Measurements from ENCODE around the gene ATP2C2.

The ATP2C2 gene

GRCh38 chr16:84370723-84371552 lies 2.6 kb downstream of the ATP2C2 start:
- no peak for DNase-seq (ENCODE audit: insufficient read length)
- no peak for FAIRE-seq
- TF ChIP-seq POLR2AphosphoS5 (IDR thresholded peaks at IDR 0.05; ENCODE audit: low read depth, low read length) (no peak), TAF1 (IDR thresholded peaks at IDR 0.05; ENCODE audit: borderline replicate concordance, low read depth, low read length) (no peak), POLR2A (IDR thresholded peaks at IDR 0.05; ENCODE audit: low read depth, low read length) (no peak)

- FAIRE-seq (no peak), DNase-seq (ENCODE audit: insufficient read length) (no peak)
- TF ChIP-seq POLR2A (IDR thresholded peaks at IDR 0.05; ENCODE audit: low read depth, low read length), result no peak
- TF ChIP-seq POLR2AphosphoS5 (IDR thresholded peaks at IDR 0.05; ENCODE audit: low read depth, low read length), result no peak
- TF ChIP-seq TAF1 (IDR thresholded peaks at IDR 0.05; ENCODE audit: borderline replicate concordance, low read depth, low read length), result no peak
These were observed 3.2 kb downstream of the ATP2C2 start for GRCh38 chr16:84371553-84371865.

- DNase-seq (ENCODE audit: insufficient read length) (no peak), FAIRE-seq (no peak)
- no peak for TF ChIP-seq POLR2A (IDR thresholded peaks at IDR 0.05; ENCODE audit: low read depth, low read length)
- no peak for TF ChIP-seq POLR2AphosphoS5 (IDR thresholded peaks at IDR 0.05; ENCODE audit: low read depth, low read length)
- no peak for TF ChIP-seq TAF1 (IDR thresholded peaks at IDR 0.05; ENCODE audit: borderline replicate concordance, low read depth, low read length)
These were observed 5.7 kb downstream of the ATP2C2 start for GRCh38 chr16:84373907-84374489.

GRCh38 chr16:84378099-84378498 lies 9.8 kb downstream of the ATP2C2 start:
- no peak for TF ChIP-seq TAF1 (IDR thresholded peaks at IDR 0.05; ENCODE audit: borderline replicate concordance, low read depth, low read length)
- TF ChIP-seq POLR2A (IDR thresholded peaks at IDR 0.05; ENCODE audit: low read depth, low read length), result no peak
- no peak for TF ChIP-seq POLR2AphosphoS5 (IDR thresholded peaks at IDR 0.05; ENCODE audit: low read depth, low read length)
- FAIRE-seq, result no peak
- no peak for DNase-seq (ENCODE audit: insufficient read length)

GRCh38 chr16:84378567-84378966 lies 10.2 kb downstream of the ATP2C2 start:
- TF ChIP-seq POLR2A (IDR thresholded peaks at IDR 0.05; ENCODE audit: low read depth, low read length), result no peak
- TF ChIP-seq TAF1 (IDR thresholded peaks at IDR 0.05; ENCODE audit: borderline replicate concordance, low read depth, low read length), result no peak
- no peak for TF ChIP-seq POLR2AphosphoS5 (IDR thresholded peaks at IDR 0.05; ENCODE audit: low read depth, low read length)
- DNase-seq (ENCODE audit: insufficient read length) (no peak), FAIRE-seq (no peak)

GRCh38 chr16:84379008-84379708 lies 10.8 kb downstream of the ATP2C2 start:
- no peak for FAIRE-seq
- no peak for DNase-seq (ENCODE audit: insufficient read length)
- no peak for TF ChIP-seq POLR2A (IDR thresholded peaks at IDR 0.05; ENCODE audit: low read depth, low read length)
- TF ChIP-seq TAF1 (IDR thresholded peaks at IDR 0.05; ENCODE audit: borderline replicate concordance, low read depth, low read length), result no peak
- TF ChIP-seq POLR2AphosphoS5 (IDR thresholded peaks at IDR 0.05; ENCODE audit: low read depth, low read length), result no peak

- TF ChIP-seq POLR2AphosphoS5 (IDR thresholded peaks at IDR 0.05; ENCODE audit: low read depth, low read length) (no peak), TAF1 (IDR thresholded peaks at IDR 0.05; ENCODE audit: borderline replicate concordance, low read depth, low read length) (no peak), POLR2A (IDR thresholded peaks at IDR 0.05; ENCODE audit: low read depth, low read length) (no peak)
- FAIRE-seq (no peak), DNase-seq (ENCODE audit: insufficient read length) (no peak)
These were observed 11.5 kb downstream of the ATP2C2 start for GRCh38 chr16:84379709-84380362.

GRCh38 chr16:84380405-84380804 lies 12.1 kb downstream of the ATP2C2 start:
- no peak for TF ChIP-seq TAF1 (IDR thresholded peaks at IDR 0.05; ENCODE audit: borderline replicate concordance, low read depth, low read length)
- no peak for TF ChIP-seq POLR2A (IDR thresholded peaks at IDR 0.05; ENCODE audit: low read depth, low read length)
- TF ChIP-seq POLR2AphosphoS5 (IDR thresholded peaks at IDR 0.05; ENCODE audit: low read depth, low read length), result no peak
- no peak for DNase-seq (ENCODE audit: insufficient read length)
- no peak for FAIRE-seq

- no peak for DNase-seq (ENCODE audit: insufficient read length)
- TF ChIP-seq TAF1 (IDR thresholded peaks at IDR 0.05; ENCODE audit: borderline replicate concordance, low read depth, low read length) (no peak), POLR2AphosphoS5 (IDR thresholded peaks at IDR 0.05; ENCODE audit: low read depth, low read length) (no peak), POLR2A (IDR thresholded peaks at IDR 0.05; ENCODE audit: low read depth, low read length) (no peak)
- FAIRE-seq, result no peak
These were observed 14.1 kb downstream of the ATP2C2 start for GRCh38 chr16:84382396-84382795.

GRCh38 chr16:84383106-84383505 lies 14.8 kb downstream of the ATP2C2 start:
- no peak for TF ChIP-seq POLR2A (IDR thresholded peaks at IDR 0.05; ENCODE audit: low read depth, low read length)
- no peak for TF ChIP-seq TAF1 (IDR thresholded peaks at IDR 0.05; ENCODE audit: borderline replicate concordance, low read depth, low read length)
- no peak for TF ChIP-seq POLR2AphosphoS5 (IDR thresholded peaks at IDR 0.05; ENCODE audit: low read depth, low read length)
- DNase-seq (ENCODE audit: insufficient read length) (no peak), FAIRE-seq (no peak)

GRCh38 chr16:84386047-84386446 lies 17.7 kb downstream of the ATP2C2 start:
- DNase-seq (ENCODE audit: insufficient read length) (no peak), FAIRE-seq (no peak)
- TF ChIP-seq TAF1 (IDR thresholded peaks at IDR 0.05; ENCODE audit: borderline replicate concordance, low read depth, low read length) (no peak), POLR2A (IDR thresholded peaks at IDR 0.05; ENCODE audit: low read depth, low read length) (no peak), POLR2AphosphoS5 (IDR thresholded peaks at IDR 0.05; ENCODE audit: low read depth, low read length) (no peak)

Data from GM12892 (cell line).